GM10266 (cell line): Measurements from ENCODE around the gene TAS2R60.

Experiments
- DNase-seq: peaks from one replicate; pipeline ENCODE4 v3.0.0; 2012; ENCODE audit errors: extremely low spot score
- TF ChIP-seq, protein P1 (sequence below): IDR thresholded peaks from 2 replicates; pipeline ENCODE4 v1.5.1; 2012; ENCODE audit warnings: mild to moderate bottlenecking, low read depth; ENCODE audit not compliant: control insufficient read depth, insufficient read depth; ENCODE audit errors: missing control alignments

The TAS2R60 gene

DNA sequence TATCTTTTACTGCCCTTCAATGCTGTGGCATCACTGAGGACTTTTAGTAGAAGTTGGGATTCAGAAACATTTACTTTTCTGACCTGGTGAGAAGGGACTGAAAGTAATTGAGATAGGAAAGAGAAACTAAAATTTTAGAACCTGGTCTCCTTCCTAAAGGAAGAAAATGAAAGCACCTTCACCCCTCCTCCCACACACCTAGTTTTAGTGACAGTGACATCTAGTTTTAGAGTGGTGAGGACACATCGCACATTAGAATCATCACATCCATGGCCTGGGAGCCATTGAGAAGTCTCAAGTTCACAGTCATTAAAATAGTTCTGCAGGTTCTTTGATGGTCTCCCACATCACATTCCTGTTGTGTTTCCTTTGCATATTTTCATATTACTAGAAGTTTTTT lies 50.5 kb downstream of the TAS2R60 start:
- TF ChIP-seq, protein P1, sequence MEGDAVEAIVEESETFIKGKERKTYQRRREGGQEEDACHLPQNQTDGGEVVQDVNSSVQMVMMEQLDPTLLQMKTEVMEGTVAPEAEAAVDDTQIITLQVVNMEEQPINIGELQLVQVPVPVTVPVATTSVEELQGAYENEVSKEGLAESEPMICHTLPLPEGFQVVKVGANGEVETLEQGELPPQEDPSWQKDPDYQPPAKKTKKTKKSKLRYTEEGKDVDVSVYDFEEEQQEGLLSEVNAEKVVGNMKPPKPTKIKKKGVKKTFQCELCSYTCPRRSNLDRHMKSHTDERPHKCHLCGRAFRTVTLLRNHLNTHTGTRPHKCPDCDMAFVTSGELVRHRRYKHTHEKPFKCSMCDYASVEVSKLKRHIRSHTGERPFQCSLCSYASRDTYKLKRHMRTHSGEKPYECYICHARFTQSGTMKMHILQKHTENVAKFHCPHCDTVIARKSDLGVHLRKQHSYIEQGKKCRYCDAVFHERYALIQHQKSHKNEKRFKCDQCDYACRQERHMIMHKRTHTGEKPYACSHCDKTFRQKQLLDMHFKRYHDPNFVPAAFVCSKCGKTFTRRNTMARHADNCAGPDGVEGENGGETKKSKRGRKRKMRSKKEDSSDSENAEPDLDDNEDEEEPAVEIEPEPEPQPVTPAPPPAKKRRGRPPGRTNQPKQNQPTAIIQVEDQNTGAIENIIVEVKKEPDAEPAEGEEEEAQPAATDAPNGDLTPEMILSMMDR, result no peak
- DNase-seq, result no peak
